D721Med (cell line): ENCODE results near the gene MAP4.

Source experiments
- DNase-seq: peaks from one replicate; pipeline ENCODE4 v3.0.0; 2011; ENCODE audit warnings: low spot score; ENCODE audit not compliant: insufficient read length
- FAIRE-seq: peaks from 2 replicates; lab custom pipeline; 2011; peaks lifted over from hg19 to GRCh38; lab: Jason Lieb, UNC
- CTCF ChIP-seq: IDR thresholded peaks from 2 replicates; pipeline ENCODE4 v1.5.1; 2012; ENCODE audit warnings: mild to moderate bottlenecking, control low read depth; ENCODE audit not compliant: insufficient read depth; ENCODE audit errors: missing control alignments

Gene MAP4

GRCh38 chr3:47964740-47965139 is 51.5 kb downstream of the MAP4 start:
- TF ChIP-seq CTCF = no peak
- DNase-seq = no peak
- no peak for FAIRE-seq

DNA sequence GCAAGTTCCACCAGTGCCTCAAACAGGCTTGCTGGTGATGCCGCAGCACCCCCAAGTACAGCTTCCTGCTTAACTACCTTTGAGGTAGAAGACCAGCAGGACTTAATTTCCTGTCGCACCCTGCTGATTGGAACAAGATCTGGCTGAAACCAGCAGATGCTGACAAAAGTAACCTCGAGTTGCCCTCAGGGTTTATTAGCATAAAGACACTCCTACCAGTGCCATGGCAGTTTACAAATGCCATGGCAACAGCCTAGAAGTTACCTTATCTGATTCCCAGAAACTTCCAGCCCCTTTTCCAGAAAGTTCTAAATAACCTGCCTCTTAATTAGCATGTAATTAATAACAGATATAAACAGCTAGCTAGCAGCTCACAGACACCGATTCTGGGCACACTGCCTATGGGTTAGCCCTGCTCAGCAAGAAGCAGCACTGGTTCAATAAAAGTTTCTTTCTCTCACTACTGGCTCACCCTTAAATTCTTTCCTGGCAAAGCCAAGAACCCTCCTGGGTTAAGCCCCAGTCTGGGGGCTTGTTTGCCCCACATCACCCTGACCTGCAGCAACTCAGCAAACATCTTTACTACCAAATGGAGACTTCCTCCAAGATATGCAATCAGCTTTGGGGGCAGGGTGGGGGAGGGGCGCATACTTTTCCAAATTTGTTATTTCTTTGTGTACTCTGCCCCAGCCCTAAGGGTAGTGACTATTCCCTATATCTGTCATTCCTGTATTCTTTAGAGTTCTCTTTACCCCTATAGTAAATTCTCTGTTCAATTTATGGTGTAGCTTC is 54.2 kb downstream of the MAP4 start:
- TF ChIP-seq CTCF = no peak
- DNase-seq (no peak), FAIRE-seq (no peak)

DNA sequence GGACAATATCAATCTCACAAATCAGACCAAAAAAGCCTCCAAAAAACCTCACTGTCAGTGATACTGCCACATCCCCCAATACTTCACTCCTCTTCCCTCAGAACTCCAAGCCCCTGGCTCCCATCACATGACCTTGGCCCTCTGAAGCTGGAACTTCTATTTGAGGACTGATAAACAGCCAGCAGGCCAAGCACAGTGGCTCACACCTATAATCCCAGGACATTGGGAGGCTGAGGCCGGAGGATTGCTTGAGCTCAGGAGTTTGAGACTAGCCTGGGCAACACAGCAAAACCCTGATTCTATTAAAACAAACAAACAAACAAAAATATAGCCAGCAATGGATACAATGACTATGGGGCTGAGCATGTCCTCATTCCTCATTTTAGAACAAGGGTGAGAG is 55.2 kb downstream of the MAP4 start:
- FAIRE-seq = no peak
- TF ChIP-seq CTCF = no peak
- DNase-seq = no peak

GRCh38 chr3:47956521-47956920 is 59.7 kb downstream of the MAP4 start:
- no peak for TF ChIP-seq CTCF
- FAIRE-seq = no peak

GRCh38 chr3:47954567-47954966 is 61.6 kb downstream of the MAP4 start:
- no peak for TF ChIP-seq CTCF
- no peak for FAIRE-seq
- DNase-seq = no peak

More at GRCh38 chr3:47956521-47956920, 59.7 kb downstream of the MAP4 start:
- no peak for DNase-seq

- no peak for TF ChIP-seq CTCF
- DNase-seq (no peak), FAIRE-seq (no peak)
Measured at GRCh38 chr3:47950453-47951169, 65.6 kb downstream of the MAP4 start.

DNA sequence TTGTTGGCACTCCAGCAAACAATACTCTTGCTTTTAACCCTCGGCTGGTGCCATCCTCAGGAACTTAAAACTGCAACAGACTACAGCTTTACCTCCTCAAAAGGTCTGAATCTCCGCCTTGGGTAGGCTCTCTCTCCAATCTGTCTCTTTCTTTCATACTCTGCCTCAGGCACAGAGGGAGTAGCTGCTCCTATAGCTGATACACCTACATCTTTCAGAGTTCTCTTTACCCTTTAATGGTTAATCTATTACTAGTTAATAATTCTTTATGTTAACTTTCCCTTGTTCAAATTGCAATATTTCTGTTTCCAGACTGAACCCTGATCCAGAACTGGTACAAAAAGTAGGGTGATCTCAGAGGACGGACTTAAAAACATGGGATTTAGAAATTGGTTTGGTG is 66.2 kb downstream of the MAP4 start:
- no peak for DNase-seq
- FAIRE-seq = no peak
- no peak for TF ChIP-seq CTCF
